Esophagus squamous epithelium (tissue), 4 donors: ENCODE results near the gene MRPS24.

ENCODE experiments used
- CTCF ChIP-seq, 6 experiments: fragments of 450-650 bp in 4 of 6; fragments of 200-600 bp in 2 of 6; sonication (generic) in 2 of 6; IDR thresholded peaks; one replicate each; pipeline ENCODE4 v1.5.1; 2016 to 2019; ENCODE audit warnings: antibody characterized with exemption in 6 of 6, mild to moderate bottlenecking in 4 of 6, moderate library complexity in 4 of 6
- POLR2A ChIP-seq, 4 donors: fragments of 450-650 bp; IDR thresholded peaks; one replicate each; pipeline ENCODE4 v1.6.1; 2017; ENCODE audit warnings: antibody characterized with exemption in 4 of 4, mild to moderate bottlenecking in 4 of 4, moderate library complexity in 3 of 4

GRCh38 chr7:43904533-43905208 lies 35.4 kb upstream of the MRPS24 start:
- no peak for TF ChIP-seq CTCF (IDR thresholded peaks at IDR 0.05)
- no peak for TF ChIP-seq POLR2A (IDR thresholded peaks at IDR 0.05)
